Measurements from ENCODE around the gene SLC41A3.

DNA sequence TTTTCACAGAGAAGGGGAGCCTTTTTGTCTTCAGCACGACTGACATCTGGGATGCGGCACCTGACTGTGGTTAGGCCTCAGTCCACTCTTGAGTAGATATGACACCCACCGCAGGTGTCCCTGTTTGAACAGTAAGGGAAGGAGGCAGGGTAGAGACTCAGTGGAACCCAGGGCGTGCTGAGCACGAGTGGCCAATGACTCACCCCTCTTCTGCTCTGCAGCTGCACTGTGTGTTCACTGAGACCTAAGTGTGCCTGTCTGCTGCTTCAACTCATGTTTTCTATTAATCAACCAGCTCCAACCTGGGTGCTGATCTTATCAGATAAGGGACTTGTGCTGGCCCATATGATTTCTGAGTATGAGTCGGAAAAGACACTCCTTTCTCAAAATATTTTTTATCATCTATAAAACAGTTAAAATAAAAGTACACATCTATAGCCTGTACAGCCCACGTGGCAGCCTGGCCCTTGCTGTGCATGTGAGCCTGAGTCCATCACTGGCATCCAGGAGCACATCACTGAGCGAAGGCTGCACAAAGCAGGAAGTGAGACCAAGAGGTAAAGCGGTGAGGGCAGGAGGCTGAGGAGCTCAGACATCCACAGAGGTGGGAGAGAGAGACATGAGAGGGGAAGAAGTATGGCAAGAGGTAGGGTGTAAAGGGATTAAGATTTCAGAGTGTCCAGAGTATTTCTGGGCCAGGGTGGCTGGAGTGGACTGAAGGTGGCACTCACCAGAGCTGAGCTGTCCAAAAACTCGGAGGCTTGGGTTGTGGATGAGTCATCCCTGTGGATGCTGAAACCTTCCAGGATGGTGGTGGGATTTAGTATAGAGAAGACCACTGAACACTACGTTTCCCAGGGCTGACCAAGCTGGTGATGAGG is 49.2 kb downstream of the SLC41A3 start:
- TF ChIP-seq EZH2 (IDR thresholded peaks at IDR 0.05; ENCODE audit: low read length, missing control alignments): no peak
- TF ChIP-seq, protein P1, sequence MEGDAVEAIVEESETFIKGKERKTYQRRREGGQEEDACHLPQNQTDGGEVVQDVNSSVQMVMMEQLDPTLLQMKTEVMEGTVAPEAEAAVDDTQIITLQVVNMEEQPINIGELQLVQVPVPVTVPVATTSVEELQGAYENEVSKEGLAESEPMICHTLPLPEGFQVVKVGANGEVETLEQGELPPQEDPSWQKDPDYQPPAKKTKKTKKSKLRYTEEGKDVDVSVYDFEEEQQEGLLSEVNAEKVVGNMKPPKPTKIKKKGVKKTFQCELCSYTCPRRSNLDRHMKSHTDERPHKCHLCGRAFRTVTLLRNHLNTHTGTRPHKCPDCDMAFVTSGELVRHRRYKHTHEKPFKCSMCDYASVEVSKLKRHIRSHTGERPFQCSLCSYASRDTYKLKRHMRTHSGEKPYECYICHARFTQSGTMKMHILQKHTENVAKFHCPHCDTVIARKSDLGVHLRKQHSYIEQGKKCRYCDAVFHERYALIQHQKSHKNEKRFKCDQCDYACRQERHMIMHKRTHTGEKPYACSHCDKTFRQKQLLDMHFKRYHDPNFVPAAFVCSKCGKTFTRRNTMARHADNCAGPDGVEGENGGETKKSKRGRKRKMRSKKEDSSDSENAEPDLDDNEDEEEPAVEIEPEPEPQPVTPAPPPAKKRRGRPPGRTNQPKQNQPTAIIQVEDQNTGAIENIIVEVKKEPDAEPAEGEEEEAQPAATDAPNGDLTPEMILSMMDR (conservative IDR thresholded peaks at IDR 0.05 in 1 of 2, IDR thresholded peaks at IDR 0.05 in 1 of 2; ENCODE audit: low read depth in 1 of 2, low read length in 2 of 2): no peak
